Measurements from ENCODE around the gene NSUN6.
"Not testable (repeated sequence)": the region's sequence is repeated elsewhere in the genome, so short reads cannot be mapped to it uniquely, and the experiment has no call there.

The NSUN6 gene

GRCh38 chr10:18659125-18659818 lies 7.9 kb upstream of the NSUN6 start, which contains the start of gene ARL5B:
TSS of gene ARL5B (plus strand) at chr10:18659431. CDS start at chr10:18659638, 207 bp downstream.
- DNase-seq (ENCODE audit: low read depth): peak; percentile 99

- DNase-seq (ENCODE audit: low read depth): peak; percentile 59
Observed at GRCh38 chr10:18658271-18659124, 7.1 kb upstream of the NSUN6 start.

- no peak for DNase-seq (ENCODE audit: low read depth)
Observed at GRCh38 chr10:18656724-18657123, 5.3 kb upstream of the NSUN6 start.

GRCh38 chr10:18653112-18653511 lies 1.7 kb upstream of the NSUN6 start:
- no peak for DNase-seq (ENCODE audit: low read depth)

GRCh38 chr10:18650404-18650997 lies 886 bp downstream of the NSUN6 start:
- DNase-seq (ENCODE audit: low read depth): no peak

GRCh38 chr10:18649364-18649959 lies 1.9 kb downstream of the NSUN6 start:
- DNase-seq (ENCODE audit: low read depth): no peak

GRCh38 chr10:18647945-18648344 lies 3.4 kb downstream of the NSUN6 start:
- no peak for DNase-seq (ENCODE audit: low read depth)

- no peak for DNase-seq (ENCODE audit: low read depth)
Observed at GRCh38 chr10:18647151-18647550, 4.2 kb downstream of the NSUN6 start.

- not testable (repeated sequence) for DNase-seq (ENCODE audit: low read depth)
Observed at GRCh38 chr10:18639719-18640118, 11.7 kb downstream of the NSUN6 start.

- DNase-seq (ENCODE audit: low read depth): not testable (repeated sequence)
Observed at GRCh38 chr10:18637400-18637799, 14.0 kb downstream of the NSUN6 start.

GRCh38 chr10:18635995-18636394 lies 15.4 kb downstream of the NSUN6 start:
- no peak for DNase-seq (ENCODE audit: low read depth)

GRCh38 chr10:18632500-18632899 lies 18.9 kb downstream of the NSUN6 start:
- DNase-seq (ENCODE audit: low read depth): not testable (repeated sequence)

- DNase-seq (ENCODE audit: low read depth): peak; percentile 64
Observed at GRCh38 chr10:18627452-18628018, 23.9 kb downstream of the NSUN6 start.

GRCh38 chr10:18625886-18626285 lies 25.5 kb downstream of the NSUN6 start:
- no peak for DNase-seq (ENCODE audit: low read depth)

- DNase-seq (ENCODE audit: low read depth): peak; percentile 53
Observed at GRCh38 chr10:18623671-18624070, 27.7 kb downstream of the NSUN6 start.

- DNase-seq (ENCODE audit: low read depth): no peak
Observed at GRCh38 chr10:18620856-18621255, 30.5 kb downstream of the NSUN6 start.

GRCh38 chr10:18619016-18619415 lies 32.4 kb downstream of the NSUN6 start:
- DNase-seq (ENCODE audit: low read depth): no peak

- no peak for DNase-seq (ENCODE audit: low read depth)
Observed at GRCh38 chr10:18616337-18616736, 35.0 kb downstream of the NSUN6 start.

- DNase-seq (ENCODE audit: low read depth): peak; percentile 67
Observed at GRCh38 chr10:18615618-18616017, 35.8 kb downstream of the NSUN6 start.

GRCh38 chr10:18611168-18611567 lies 40.2 kb downstream of the NSUN6 start:
- DNase-seq (ENCODE audit: low read depth): no peak

- DNase-seq (ENCODE audit: low read depth): peak; percentile 93
Observed at GRCh38 chr10:18610517-18610916, 40.9 kb downstream of the NSUN6 start.

- DNase-seq (ENCODE audit: low read depth): peak; percentile 20
Observed at GRCh38 chr10:18608596-18608995, 42.8 kb downstream of the NSUN6 start.
